K562 (cell line): ENCODE results near the gene TJAP1. TPM values are rescaled to one million over a fixed set of nuclear protein-coding genes. Genes with fewer than 3 reads are reported as not detected.

ENCODE experiments used
- ASH1L ChIP-seq: fragments of 450-650 bp; IDR thresholded peaks from 2 replicates; pipeline ENCODE4 v1.6.1; 2018; ENCODE audit warnings: borderline replicate concordance, mild to moderate bottlenecking, low read depth; ENCODE audit not compliant: partially characterized antibody
- ATF1 ChIP-seq, 2 experiments: fragments of 450-650 bp in 1 of 2; IDR thresholded peaks; 2 replicates each; pipeline ENCODE4 v1.6.1; 2016; ENCODE audit warnings: missing compliant biosample characterization in 1 of 2, missing genetic modification characterization in 1 of 2
- CXXC5 ChIP-seq: fragments of 250-450 bp; sonication (Bioruptor Pico); IDR thresholded peaks from 2 replicates; pipeline ENCODE4 v1.8.0; 2022; ENCODE audit warnings: inconsistent platforms, mild to moderate bottlenecking, moderate library complexity
- ETS1 ChIP-seq: conservative IDR thresholded peaks from 2 replicates; pipeline ENCODE4 v1.6.1; 2011; ENCODE audit warnings: low read depth, mild to moderate bottlenecking, low read length; ENCODE audit not compliant: control insufficient read depth
- ETV5 ChIP-seq: sonication (generic); formaldehyde crosslinking; IDR thresholded peaks from 2 replicates; pipeline ENCODE4 v1.4.0; 2020; ENCODE audit warnings: low read depth, mild to moderate bottlenecking, missing genetic modification reagents
- GTF2F1 ChIP-seq: IDR thresholded peaks from 2 replicates; pipeline ENCODE4 v1.6.1; 2011; ENCODE audit warnings: low read depth, low read length, improper control_type of control experiment
- HDAC1 ChIP-seq, 2 experiments: fragments of 450-650 bp; IDR thresholded peaks; 2 replicates each; pipeline ENCODE4 v1.6.1; 2016 to 2017; ENCODE audit warnings: inconsistent platforms in 1 of 2, mild to moderate bottlenecking in 1 of 2, moderate library complexity in 1 of 2
- HNRNPUL1 ChIP-seq: fragments of 200-400 bp; formaldehyde crosslinking; IDR thresholded peaks from 2 replicates; pipeline ENCODE4 v1.6.1; 2017; ENCODE audit warnings: low read length
- IFI16 ChIP-seq: fragments of 250-450 bp; sonication (Bioruptor Pico); IDR thresholded peaks from 2 replicates; pipeline ENCODE4 v2.1.2; 2022; ENCODE audit warnings: mild to moderate bottlenecking, inconsistent platforms
- KDM2B ChIP-seq: fragments of 250-450 bp; sonication (Bioruptor Pico); IDR thresholded peaks from 2 replicates; pipeline ENCODE4 v1.8.0; 2021; ENCODE audit warnings: mild to moderate bottlenecking, moderate library complexity
- KDM4B ChIP-seq, 2 experiments: fragments of 450-650 bp in 1 of 2; sonication (generic) in 1 of 2; IDR thresholded peaks; 2 replicates each; pipeline ENCODE4 v1.6.1; 2016 to 2017; ENCODE audit warnings: borderline replicate concordance in 2 of 2, antibody characterized with exemption in 1 of 2, low read depth in 1 of 2, mild to moderate bottlenecking in 1 of 2
- MLLT1 ChIP-seq, 2 experiments: fragments of 450-650 bp; IDR thresholded peaks; 2 replicates each; pipeline ENCODE4 v1.6.1; 2016
- MTA3 ChIP-seq: fragments of 450-650 bp; formaldehyde crosslinking; IDR thresholded peaks from 2 replicates; pipeline ENCODE4 v1.6.1; 2017; ENCODE audit warnings: mild to moderate bottlenecking, borderline replicate concordance
- PHF8 ChIP-seq: fragments of 200-600 bp; sonication (generic); IDR thresholded peaks from 2 replicates; pipeline ENCODE4 v1.6.1; 2012; ENCODE audit warnings: mixed run types, mild to moderate bottlenecking, inconsistent platforms, low read length, moderate library complexity, borderline replicate concordance
- POLR2AphosphoS5 ChIP-seq: IDR thresholded peaks from 2 replicates; pipeline ENCODE4 v1.6.1; 2011; ENCODE audit warnings: mild to moderate bottlenecking, low read depth, low read length, moderate library complexity; ENCODE audit not compliant: control insufficient read depth, insufficient read depth
- PTBP1 ChIP-seq: fragments of 200-400 bp; formaldehyde crosslinking; IDR thresholded peaks from 2 replicates; pipeline ENCODE4 v1.6.1; 2017; ENCODE audit warnings: low read depth, low read length
- SAFB ChIP-seq: fragments of 200-400 bp; formaldehyde crosslinking; IDR thresholded peaks from 2 replicates; pipeline ENCODE4 v1.6.1; 2017; ENCODE audit warnings: low read depth, low read length, borderline replicate concordance
- SMARCC2 ChIP-seq: fragments of 450-650 bp; IDR thresholded peaks from 2 replicates; pipeline ENCODE4 v1.6.1; 2017; ENCODE audit warnings: antibody characterized with exemption, moderate library complexity, mild to moderate bottlenecking, low read depth
- U2AF1 ChIP-seq: fragments of 200-400 bp; formaldehyde crosslinking; optimal IDR thresholded peaks from 2 replicates; pipeline ENCODE3; 2017; ENCODE audit warnings: mild to moderate bottlenecking, low read depth, low read length, moderate library complexity
- ZBTB2 ChIP-seq: fragments of 450-650 bp; IDR thresholded peaks from 2 replicates; pipeline ENCODE4 v1.6.1; 2016; ENCODE audit warnings: antibody characterized with exemption
- ZNF133 ChIP-seq: fragments of 250-450 bp; sonication (Bioruptor Pico); IDR thresholded peaks from 2 replicates; pipeline ENCODE4 v1.4.0; 2020; ENCODE audit warnings: mild to moderate bottlenecking
- polyA plus RNA-seq, 8 experiments: library from polyadenylated mRNA; depleted of rRNA in 4 of 8; stranded (reverse) in 5 of 8; unstranded in 3 of 8; fragments of >200 nt; fragmentation: Nextera tagmentation in 2 of 8; fragmentation: Illumina TruSeq in 1 of 8; extraction: Ambion mirVana in 2 of 8; extraction: Trizol in 1 of 8; gene quantifications; 2 replicates each; pipeline versions ENCODE4 v1.2.1 to v1.2.3, GENCODE V29; 2011 to 2014; ENCODE audit warnings: inconsistent platforms in 1 of 8, missing spikeins in 1 of 8
- total RNA-seq, 7 experiments: library from RNA; depleted of rRNA in 6 of 7; stranded (reverse); fragments of >200 nt in 6 of 7; fragmentation: Illumina TruSeq in 2 of 7; extraction: Trizol in 2 of 7; gene quantifications; 2 replicates each; pipeline versions ENCODE4 v1.2.1 to v1.2.3, GENCODE V29; 2011 to 2021; ENCODE audit warnings: low replicate concordance in 1 of 7
- TF ChIP-seq, protein P1 (sequence below): fragments of 250-450 bp; sonication (Bioruptor Pico); IDR thresholded peaks from 2 replicates; pipeline ENCODE4 v1.4.0; 2020; ENCODE audit warnings: mild to moderate bottlenecking, moderate library complexity

Gene TJAP1
- total and polyA plus RNA-seq, 9 of the 15 experiments (the other 6 are each of a cell fraction or from before 2014, with no cell fraction given), result 0.06 to 35.8 (median 16.2) TPM

GRCh38 chr6:43509984-43510826 lies 32.8 kb downstream of the TJAP1 start, which contains the start of gene LRRC73 (continued):
- peak; percentile 25; the same call in 1 of the 2 replicates for TF ChIP-seq POLR2AphosphoS5
- TF ChIP-seq PHF8, result peak; percentile 30; the same call in 1 of the 2 replicates
- TF ChIP-seq MTA3, result peak; percentile 53; the same call in 1 of the 2 replicates
- no peak for TF ChIP-seq GTF2F1
- TF ChIP-seq KDM2B (CRISPR knock-in tag), result peak; percentile 16; the same call in 1 of the 2 replicates
- TF ChIP-seq IFI16 (CRISPR knock-in tag), result no peak
- TF ChIP-seq U2AF1, result peak; percentile 18
- TF ChIP-seq MLLT1 (IDR thresholded peaks at IDR 0.05), result no peak
- TF ChIP-seq ETS1, result 0 out of 2 replicates have a peak, but pooled peaks have one; percentile 46
- TF ChIP-seq KDM4B (IDR thresholded peaks at IDR 0.05; ENCODE audit: borderline replicate concordance in 2 of 2, low read depth in 1 of 2), result no peak
- peak in 1 of 2 experiments; percentile 62; a peak in 1 of 4 replicates for TF ChIP-seq HDAC1 (IDR thresholded peaks at IDR 0.05)
- no peak for TF ChIP-seq ETV5
- TF ChIP-seq ZNF133, result no peak
- no peak for TF ChIP-seq ATF1 (CRISPR knock-in tag; IDR thresholded peaks at IDR 0.05)
- TF ChIP-seq ATF1 (tag; IDR thresholded peaks at IDR 0.05), result peak; percentile 95
- TF ChIP-seq ZBTB2, result no peak
- TF ChIP-seq, protein P1, sequence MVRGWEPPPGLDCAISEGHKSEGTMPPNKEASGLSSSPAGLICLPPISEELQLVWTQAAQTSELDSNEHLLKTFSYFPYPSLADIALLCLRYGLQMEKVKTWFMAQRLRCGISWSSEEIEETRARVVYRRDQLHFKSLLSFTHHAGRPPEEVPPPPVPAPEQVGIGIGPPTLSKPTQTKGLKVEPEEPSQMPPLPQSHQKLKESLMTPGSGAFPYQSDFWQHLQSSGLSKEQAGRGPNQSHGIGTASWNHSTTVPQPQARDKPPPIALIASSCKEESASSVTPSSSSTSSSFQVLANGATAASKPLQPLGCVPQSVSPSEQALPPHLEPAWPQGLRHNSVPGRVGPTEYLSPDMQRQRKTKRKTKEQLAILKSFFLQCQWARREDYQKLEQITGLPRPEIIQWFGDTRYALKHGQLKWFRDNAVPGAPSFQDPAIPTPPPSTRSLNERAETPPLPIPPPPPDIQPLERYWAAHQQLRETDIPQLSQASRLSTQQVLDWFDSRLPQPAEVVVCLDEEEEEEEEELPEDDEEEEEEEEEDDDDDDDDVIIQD, result no peak
- TF ChIP-seq SAFB, result no peak
- no peak for TF ChIP-seq HNRNPUL1
- TF ChIP-seq SMARCC2, result no peak
- TF ChIP-seq ASH1L, result no peak
- no peak for TF ChIP-seq PTBP1
- TF ChIP-seq CXXC5, result peak; percentile 89
